Measurements from ENCODE around the gene FBXO27.

DNA sequence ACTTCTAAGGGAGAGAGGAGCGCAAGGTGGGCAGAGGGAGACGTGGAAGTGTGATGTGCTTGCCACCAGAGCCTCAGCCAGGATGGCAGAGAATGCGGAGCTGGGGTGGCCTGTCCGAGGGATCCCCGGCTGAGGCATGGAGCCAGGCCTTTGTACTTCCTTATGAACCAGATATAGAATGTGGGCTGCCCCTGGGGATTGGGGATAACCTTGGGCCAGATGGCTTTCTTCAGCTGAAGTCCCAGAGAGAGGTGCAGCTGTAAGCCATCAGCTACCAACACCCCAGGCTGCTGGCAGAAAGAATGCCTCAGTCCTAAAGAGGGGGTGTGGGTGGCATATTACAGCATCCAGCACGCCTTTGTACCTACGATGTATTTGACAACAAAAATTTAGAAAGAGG is 31.3 kb downstream of the FBXO27 start:
- TF ChIP-seq, protein P1, sequence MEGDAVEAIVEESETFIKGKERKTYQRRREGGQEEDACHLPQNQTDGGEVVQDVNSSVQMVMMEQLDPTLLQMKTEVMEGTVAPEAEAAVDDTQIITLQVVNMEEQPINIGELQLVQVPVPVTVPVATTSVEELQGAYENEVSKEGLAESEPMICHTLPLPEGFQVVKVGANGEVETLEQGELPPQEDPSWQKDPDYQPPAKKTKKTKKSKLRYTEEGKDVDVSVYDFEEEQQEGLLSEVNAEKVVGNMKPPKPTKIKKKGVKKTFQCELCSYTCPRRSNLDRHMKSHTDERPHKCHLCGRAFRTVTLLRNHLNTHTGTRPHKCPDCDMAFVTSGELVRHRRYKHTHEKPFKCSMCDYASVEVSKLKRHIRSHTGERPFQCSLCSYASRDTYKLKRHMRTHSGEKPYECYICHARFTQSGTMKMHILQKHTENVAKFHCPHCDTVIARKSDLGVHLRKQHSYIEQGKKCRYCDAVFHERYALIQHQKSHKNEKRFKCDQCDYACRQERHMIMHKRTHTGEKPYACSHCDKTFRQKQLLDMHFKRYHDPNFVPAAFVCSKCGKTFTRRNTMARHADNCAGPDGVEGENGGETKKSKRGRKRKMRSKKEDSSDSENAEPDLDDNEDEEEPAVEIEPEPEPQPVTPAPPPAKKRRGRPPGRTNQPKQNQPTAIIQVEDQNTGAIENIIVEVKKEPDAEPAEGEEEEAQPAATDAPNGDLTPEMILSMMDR (conservative IDR thresholded peaks at IDR 0.05 in 1 of 2, IDR thresholded peaks at IDR 0.05 in 1 of 2; ENCODE audit: low read depth in 1 of 2, low read length in 2 of 2): no peak
- TF ChIP-seq EZH2 (IDR thresholded peaks at IDR 0.05; ENCODE audit: low read length, missing control alignments): no peak
